Measurements from ENCODE around the gene JAML. TPM values are rescaled to one million over a fixed set of nuclear protein-coding genes. Genes with fewer than 3 reads are reported as not detected.

The JAML gene
- total RNA-seq, 6 experiments from 2014 or later: 1.5 to 9.1 (median 3.2) TPM

DNA sequence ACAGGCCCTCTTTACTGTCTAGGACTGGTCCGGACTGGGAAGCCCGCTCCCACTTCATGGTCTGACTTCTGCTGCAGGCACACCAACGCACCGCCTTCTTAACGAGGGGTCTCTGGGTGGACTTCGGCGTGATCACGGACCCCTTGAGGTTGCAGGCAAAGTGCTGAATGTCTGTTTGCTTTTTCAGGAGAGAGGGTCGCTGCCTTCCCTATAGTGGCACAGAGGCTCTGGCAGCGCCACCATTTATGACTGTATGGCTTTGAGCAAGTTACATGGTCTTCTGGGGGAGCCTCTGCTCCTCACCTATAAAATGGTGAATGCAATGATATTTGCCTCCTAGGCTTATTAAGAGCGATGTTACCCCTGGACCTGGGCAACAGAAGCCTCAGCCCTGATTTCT lies 70.8 kb downstream of the JAML start:
- TF ChIP-seq POLR2A (IDR thresholded peaks at IDR 0.05): no peak
- TF ChIP-seq, protein P1, sequence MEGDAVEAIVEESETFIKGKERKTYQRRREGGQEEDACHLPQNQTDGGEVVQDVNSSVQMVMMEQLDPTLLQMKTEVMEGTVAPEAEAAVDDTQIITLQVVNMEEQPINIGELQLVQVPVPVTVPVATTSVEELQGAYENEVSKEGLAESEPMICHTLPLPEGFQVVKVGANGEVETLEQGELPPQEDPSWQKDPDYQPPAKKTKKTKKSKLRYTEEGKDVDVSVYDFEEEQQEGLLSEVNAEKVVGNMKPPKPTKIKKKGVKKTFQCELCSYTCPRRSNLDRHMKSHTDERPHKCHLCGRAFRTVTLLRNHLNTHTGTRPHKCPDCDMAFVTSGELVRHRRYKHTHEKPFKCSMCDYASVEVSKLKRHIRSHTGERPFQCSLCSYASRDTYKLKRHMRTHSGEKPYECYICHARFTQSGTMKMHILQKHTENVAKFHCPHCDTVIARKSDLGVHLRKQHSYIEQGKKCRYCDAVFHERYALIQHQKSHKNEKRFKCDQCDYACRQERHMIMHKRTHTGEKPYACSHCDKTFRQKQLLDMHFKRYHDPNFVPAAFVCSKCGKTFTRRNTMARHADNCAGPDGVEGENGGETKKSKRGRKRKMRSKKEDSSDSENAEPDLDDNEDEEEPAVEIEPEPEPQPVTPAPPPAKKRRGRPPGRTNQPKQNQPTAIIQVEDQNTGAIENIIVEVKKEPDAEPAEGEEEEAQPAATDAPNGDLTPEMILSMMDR (IDR thresholded peaks at IDR 0.05): no peak
- Histone ChIP-seq H3K4me3 (no peak overlapping the region), H3K36me3 (no peaks in the 10 kb centered on the region), H3K9me3 (no peaks in the 10 kb centered on the region), H3K27ac (no peak overlapping the region), H3K4me1 (peaks cover 0 to 9% (median 0%) of the 10 kb centered on the region in 4 donors), H3K27me3 (peaks cover 0 to 20% of the 10 kb centered on the region in 2 donors)
- ATAC-seq: no peak
- 37% methylated on average over 2 of the region's 11 CpGs for WGBS (ENCODE audit: insufficient coverage, low coverage, low lambda C conversion rate, missing lambda C conversion rate)
- intact Hi-C loops (cut with DNase I): no loop called here
- DNase-seq: no peak

DNA sequence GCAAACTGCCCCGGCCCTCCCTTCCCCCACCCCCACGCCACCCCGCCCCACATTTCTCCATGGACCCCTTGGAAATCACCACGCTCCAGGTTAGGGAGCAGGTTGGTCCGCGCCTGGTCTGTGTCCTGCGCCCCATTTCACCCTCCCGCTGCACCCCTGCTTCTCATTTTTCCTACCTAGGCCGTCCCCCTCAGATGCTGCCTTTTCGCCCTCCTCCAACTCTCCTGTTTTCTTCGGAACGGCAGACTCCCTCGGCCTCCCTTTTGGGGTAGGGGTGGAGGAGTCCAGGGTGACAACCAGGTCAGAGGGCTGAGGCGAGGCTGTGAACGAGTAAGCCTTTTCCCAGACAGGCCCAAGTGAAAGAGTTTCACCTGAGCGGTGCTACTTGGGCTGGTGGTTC lies 71.3 kb downstream of the JAML start:
- WGBS (ENCODE audit: insufficient coverage, low coverage, low lambda C conversion rate, missing lambda C conversion rate): 18% methylated on average over 11 of the region's 16 CpGs
- H3K4me3 ChIP-seq: no peak overlapping the region
- no peak for DNase-seq
- peaks cover 0 to 20% of the 10 kb centered on the region in 2 donors for H3K27me3 ChIP-seq
- TF ChIP-seq, protein P1 (IDR thresholded peaks at IDR 0.05): no peak
- TF ChIP-seq POLR2A (IDR thresholded peaks at IDR 0.05): no peak
- peaks cover 0 to 9% (median 0%) of the 10 kb centered on the region in 4 donors for H3K4me1 ChIP-seq
- no peak for ATAC-seq
- H3K36me3 ChIP-seq: no peaks in the 10 kb centered on the region
- no peak overlapping the region for H3K27ac ChIP-seq
- H3K9me3 ChIP-seq: no peaks in the 10 kb centered on the region
- intact Hi-C loops (cut with DNase I): no loop called here

DNA sequence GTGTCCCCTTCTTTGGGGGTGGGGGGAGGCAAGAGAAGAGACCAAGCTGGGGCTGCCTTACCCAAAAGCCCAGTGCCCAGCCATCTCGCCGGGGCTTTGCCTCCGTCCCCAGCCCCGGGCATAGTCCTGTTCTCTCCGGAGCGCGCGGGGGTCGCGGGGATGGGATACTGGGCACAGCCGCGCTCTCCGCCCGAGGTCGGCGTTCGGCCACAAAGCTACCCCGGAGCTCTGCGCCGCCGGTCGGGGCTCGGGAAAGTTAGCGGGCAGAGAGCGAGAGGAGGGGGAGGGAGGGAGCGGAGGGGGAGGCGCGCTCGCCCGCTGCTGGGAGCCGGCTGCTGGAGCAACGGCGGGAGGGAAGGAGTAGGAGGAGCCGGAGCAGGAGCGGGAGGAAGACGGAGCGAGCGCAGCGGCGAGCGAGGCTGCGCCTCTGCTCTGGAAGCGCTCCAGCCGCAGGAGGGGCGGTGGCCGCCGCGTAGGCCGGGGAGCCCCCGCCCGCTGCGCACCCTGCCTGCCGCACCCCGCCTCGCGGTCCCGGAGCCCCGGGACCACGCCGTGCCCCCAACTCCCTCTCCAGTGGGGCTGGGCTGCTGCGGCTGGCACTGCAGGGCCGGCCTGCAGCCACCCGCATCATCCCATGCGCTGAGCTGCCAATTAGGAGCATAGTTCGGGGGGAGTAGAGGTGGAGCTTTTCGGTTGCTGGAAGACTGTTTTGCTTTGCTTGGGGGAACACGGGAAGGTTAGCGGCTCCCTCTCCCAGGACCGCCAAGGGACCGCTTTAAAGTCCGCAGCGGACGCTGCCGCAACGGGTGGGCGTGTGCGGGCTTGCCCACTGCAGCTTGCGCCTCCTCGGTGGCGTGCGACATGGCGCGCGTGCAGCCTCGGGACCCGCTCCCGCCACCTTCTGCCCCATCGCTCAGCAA lies 72.0 kb downstream of the JAML start, which contains the start of gene SCN4B:
SCN4B (minus strand) TSS at position 272 of the 920 bp plus-strand sequence; CDS start at position 122, 150 bp downstream.
- ATAC-seq: peak; percentile 58 to 77 (median 70)
- WGBS (ENCODE audit: insufficient coverage, low coverage, low lambda C conversion rate, missing lambda C conversion rate): 2% methylated on average over 22 of the region's 88 CpGs
- peak within 1 kb of the TSS; percentile 23 to 40 (median 27) for H3K4me3 ChIP-seq
- no peak within 1 kb of the TSS for H3K27ac ChIP-seq
- intact Hi-C loops (cut with DNase I): no loop called here
- DNase-seq: peak in 1 of 3 donors; percentile 49
- TF ChIP-seq, protein P1 (IDR thresholded peaks at IDR 0.05): no peak
- TF ChIP-seq POLR2A (IDR thresholded peaks at IDR 0.05): no peak
- H3K9me3 ChIP-seq: no peaks in the 10 kb centered on the region
- H3K4me1 ChIP-seq: peaks cover 0 to 9% (median 0%) of the 10 kb centered on the region in 4 donors
- peaks cover 0 to 20% of the 10 kb centered on the region in 2 donors for H3K27me3 ChIP-seq
- H3K36me3 ChIP-seq: no peaks in the 10 kb centered on the region

DNA sequence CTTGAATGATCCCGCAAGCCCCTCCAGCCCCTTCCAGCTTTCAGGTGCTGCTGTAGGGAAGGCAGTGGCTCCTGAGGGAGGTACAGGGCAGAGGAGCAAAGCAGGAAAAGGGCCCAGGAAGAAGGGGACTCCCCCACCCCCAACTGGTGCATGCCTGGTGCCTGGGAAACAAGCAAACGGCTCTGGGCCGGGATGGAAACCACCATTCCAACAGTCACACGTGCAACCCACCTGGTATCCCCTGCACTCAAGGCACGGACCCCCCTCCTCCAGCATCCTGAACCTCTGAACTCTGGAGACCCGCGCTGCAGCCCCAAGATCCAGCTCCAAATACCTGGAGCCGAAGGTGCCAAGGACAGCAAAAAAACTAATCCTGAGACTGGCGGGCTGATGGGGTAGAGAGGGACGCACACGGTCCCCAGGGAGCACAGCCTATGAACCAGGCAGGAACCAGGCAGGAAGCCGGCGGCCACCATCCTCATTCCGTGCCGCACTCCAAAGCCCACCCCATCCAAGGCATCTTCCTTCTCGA lies 72.7 kb downstream of the JAML start:
- intact Hi-C loops (cut with DNase I): no loop called here
- TF ChIP-seq, protein P1 (IDR thresholded peaks at IDR 0.05): no peak
- no peak for TF ChIP-seq POLR2A (IDR thresholded peaks at IDR 0.05)
- H3K4me3 ChIP-seq: no peak overlapping the region

More for the DNA sequence above, 72.7 kb downstream of the JAML start:
- H3K27me3 ChIP-seq: peaks cover 0 to 20% of the 10 kb centered on the region in 2 donors
- H3K9me3 ChIP-seq: no peaks in the 10 kb centered on the region
- H3K4me1 ChIP-seq: peaks cover 0 to 9% (median 0%) of the 10 kb centered on the region in 4 donors
- H3K36me3 ChIP-seq: no peaks in the 10 kb centered on the region
- no peak for ATAC-seq
- 36% methylated on average over 10 of the region's 16 CpGs for WGBS (ENCODE audit: insufficient coverage, low coverage, low lambda C conversion rate, missing lambda C conversion rate)
- H3K27ac ChIP-seq: no peak overlapping the region
- no peak for DNase-seq
